22Rv1 (cell line): ENCODE measurements around the gene EGR1.

Experiments
- H3K27ac ChIP-seq: fragments of 450-650 bp; 2 replicates; pipeline ENCODE4 v1.5.1; 2017
- ZFX ChIP-seq: fragments of 450-650 bp; IDR thresholded peaks from 2 replicates; pipeline ENCODE4 v1.6.1; 2017; ENCODE audit warnings: antibody characterized with exemption, borderline replicate concordance
- TF ChIP-seq, protein P1 (sequence below): fragments of 450-650 bp; IDR thresholded peaks from 2 replicates; pipeline ENCODE4 v1.5.1; 2017; ENCODE audit warnings: mild to moderate bottlenecking

EGR1 gene

DNA sequence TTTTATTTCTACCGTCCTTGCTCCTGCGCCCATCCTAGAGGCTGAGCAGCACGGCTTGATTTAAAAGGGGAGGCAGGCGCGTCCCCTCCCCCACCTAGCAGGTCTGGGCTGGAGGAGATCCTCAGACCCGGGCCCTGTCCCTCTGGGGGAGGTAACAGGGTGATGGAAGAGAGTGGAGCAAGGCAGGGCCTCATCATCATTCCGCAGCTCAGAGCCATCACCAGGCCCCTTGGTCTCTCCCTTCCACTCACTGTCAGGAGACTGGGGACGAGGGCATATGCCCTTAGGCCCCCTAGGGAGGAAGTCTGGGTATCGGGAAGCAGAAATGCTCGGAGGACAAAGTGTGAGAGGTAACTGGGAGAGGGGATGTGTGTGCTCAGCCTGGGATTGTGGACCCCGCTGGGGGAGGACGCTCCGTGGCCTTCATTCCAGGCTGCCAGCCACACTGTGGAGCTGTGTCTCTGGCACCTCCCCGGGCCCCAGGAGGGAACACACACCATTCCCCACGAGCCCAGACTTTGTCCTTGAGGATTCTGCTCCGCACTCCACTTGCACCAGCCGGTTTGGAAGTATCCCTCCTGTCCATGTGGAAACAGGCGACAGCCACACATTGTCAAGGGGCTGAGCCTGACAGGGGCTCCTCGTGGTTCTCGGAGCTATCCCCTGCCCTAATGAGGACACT lies 25.7 kb upstream of the EGR1 start:
- H3K27ac ChIP-seq: no peak overlapping the region
- TF ChIP-seq, protein P1, sequence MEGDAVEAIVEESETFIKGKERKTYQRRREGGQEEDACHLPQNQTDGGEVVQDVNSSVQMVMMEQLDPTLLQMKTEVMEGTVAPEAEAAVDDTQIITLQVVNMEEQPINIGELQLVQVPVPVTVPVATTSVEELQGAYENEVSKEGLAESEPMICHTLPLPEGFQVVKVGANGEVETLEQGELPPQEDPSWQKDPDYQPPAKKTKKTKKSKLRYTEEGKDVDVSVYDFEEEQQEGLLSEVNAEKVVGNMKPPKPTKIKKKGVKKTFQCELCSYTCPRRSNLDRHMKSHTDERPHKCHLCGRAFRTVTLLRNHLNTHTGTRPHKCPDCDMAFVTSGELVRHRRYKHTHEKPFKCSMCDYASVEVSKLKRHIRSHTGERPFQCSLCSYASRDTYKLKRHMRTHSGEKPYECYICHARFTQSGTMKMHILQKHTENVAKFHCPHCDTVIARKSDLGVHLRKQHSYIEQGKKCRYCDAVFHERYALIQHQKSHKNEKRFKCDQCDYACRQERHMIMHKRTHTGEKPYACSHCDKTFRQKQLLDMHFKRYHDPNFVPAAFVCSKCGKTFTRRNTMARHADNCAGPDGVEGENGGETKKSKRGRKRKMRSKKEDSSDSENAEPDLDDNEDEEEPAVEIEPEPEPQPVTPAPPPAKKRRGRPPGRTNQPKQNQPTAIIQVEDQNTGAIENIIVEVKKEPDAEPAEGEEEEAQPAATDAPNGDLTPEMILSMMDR: no peak
- no peak for TF ChIP-seq ZFX

DNA sequence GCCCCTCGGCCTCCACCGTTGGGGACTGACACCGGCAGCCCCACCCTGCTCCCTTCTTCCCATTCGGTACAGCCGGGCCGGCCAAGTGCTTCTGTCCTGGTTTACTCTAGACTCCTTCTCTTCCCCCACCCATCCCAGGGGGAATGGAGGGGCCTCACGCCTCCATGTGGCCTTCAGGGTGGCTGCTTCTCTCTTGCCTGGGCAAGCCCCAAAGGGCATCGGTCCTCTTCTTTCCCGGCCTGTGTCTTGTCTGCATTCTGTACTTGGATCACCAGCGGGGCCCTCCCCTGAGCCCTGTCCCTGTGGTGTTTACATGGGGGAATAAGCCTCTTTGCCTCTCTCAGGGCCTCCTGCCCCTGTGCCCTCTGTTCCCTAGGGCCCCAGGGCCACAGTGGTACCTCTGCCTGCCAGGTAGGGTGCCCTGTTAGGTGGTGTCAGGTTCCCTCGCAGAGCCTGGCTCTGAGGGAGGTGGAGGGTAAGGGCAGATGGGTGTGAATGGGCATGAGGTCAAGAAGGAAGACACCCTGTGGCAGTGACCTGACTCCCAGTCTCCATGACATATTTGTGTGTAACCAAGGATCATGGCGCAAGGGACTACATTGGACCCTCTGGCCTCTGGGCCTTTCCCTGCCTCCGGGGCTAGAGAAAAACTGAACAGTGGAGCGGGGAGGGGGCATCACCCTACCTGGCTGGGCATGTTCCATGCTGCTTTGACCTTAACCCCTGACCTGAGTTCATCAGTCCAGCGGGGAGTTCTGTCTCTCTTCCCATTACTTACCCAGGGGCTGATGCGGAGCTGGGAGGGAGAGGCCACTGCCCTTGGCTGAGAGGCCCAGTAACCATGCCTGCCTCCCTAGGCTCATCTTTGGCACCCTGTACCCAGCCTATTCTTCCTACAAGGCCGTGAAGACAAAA lies 24.9 kb upstream of the EGR1 start:
- TF ChIP-seq ZFX: no peak
- TF ChIP-seq, protein P1: no peak
- H3K27ac ChIP-seq: no peak overlapping the region

DNA sequence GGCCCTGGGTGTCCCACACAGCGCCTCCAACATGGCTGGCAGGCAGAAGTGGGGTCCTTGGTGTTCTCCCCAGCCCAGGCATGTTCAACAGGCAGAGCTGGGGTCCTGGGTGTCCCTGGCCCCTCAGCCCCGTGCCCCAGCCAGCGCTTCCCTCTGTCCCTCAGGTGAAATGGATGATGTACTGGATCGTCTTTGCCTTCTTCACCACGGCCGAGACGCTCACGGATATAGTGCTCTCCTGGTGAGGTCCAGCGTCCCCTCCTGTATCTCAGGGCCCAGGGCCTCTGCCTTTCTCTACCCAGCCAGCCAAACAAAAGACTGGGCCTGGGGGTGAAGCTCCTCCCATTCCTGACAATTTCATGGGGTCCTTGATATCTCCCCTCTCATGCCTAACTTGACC lies 24.1 kb upstream of the EGR1 start:
- no peak overlapping the region for H3K27ac ChIP-seq
- no peak for TF ChIP-seq ZFX

DNA sequence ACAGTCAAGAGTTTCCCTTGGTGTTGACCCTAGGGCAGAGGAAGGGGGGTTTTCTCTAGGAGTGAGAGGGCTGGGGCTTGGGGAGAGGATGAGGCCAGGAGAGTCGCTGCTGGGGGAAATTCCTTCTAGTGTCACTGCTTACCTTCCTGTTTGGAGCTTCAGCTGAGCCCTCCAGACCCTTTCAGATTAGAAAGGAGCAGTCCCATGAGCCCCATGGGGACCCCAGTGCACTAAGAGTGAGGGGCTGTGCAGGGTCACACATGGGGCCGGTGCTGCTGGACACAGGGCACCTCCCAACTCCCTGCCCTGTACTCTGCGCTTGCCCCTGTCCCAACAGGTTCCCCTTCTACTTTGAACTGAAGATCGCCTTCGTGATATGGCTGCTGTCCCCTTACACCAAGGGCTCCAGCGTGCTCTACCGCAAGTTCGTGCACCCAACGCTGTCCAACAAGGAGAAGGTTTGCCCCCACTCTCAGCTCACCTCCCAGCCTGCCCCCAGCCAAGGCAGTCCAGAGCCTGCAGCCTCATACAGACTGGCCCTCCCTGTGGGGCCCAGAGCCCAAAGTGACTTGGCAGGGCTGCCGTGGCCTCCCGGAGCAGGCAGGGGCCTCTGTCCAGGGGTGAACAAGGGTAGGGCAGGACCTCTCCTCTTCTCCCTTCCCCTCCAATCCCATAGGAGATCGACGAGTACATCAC lies 21.1 kb upstream of the EGR1 start:
- TF ChIP-seq ZFX: no peak
- TF ChIP-seq, protein P1: no peak
- H3K27ac ChIP-seq: no peak overlapping the region

DNA sequence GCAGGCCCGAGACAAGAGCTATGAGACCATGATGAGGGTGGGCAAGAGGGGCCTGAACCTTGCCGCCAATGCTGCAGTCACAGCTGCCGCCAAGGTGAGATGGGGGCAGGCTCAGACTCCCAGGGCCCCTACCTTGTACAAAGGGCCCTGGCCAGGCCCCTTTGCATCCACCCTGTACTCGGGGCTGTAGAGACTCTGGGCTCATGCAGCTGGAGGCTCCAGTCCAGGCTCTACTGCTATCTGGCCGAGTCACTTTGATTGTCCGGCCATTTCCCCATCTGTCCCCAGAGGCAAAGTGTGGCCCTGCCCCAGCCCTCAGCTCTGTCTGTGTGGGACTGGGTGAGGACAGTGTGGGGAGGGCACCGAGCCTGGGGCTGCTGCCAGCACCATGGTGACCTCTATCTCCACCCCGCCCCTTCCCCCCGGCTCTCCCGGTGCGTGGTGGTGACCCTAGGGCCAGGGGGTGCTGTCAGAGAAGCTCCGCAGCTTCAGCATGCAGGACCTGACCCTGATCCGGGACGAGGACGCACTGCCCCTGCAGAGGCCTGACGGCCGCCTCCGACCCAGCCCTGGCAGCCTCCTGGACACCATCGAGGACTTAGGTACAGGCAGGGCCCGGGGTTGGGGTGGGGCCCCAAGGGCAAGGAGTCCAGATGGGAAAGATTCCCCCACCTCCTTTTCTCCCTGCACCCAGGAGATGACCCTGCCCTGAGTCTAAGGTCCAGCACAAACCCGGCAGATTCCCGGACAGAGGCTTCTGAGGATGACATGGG lies 20.3 kb upstream of the EGR1 start:
- no peak for TF ChIP-seq ZFX
- TF ChIP-seq, protein P1: no peak
- no peak overlapping the region for H3K27ac ChIP-seq

DNA sequence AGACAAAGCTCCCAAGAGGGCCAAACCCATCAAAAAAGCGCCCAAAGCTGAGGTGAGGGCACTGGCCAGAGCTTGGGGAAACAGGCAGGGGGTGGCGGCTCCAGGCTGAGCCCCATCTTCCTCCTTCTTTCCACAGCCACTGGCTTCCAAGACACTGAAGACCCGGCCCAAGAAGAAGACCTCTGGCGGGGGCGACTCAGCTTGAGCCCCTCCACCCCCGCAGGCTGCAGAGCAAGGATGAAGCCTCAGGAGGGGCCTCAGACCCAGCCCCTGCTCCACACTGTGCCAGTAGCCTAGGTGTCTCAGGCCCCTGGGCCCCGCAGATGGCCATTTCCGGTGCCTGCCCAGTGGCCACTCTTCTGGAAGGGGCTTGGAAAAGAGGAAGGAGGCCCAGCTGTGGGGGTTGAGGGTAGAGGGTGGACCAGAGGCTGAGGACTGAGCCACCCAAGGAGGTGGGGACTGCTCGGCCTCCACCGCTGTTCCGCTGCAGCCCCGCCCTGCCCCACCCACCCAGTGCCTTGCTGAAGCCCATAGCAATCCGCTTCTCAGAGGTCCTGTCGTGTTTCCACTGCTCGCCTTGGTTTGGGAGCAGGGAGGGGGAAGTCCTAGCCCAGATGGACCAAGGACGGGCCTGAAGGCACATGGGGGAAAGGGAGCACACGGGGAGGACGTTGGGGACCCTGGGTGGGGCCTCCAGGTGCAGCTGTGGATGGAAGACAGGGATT lies 19.6 kb upstream of the EGR1 start:
- H3K27ac ChIP-seq: no peak overlapping the region
- TF ChIP-seq, protein P1: no peak
- TF ChIP-seq ZFX: no peak
